ENCODE data around the gene TMEM178B.

TMEM178B gene

GRCh38 chr7:141265668-141266067 lies 191.8 kb downstream of the TMEM178B start:
- no peak for DNase-seq

GRCh38 chr7:141268614-141269013 lies 194.8 kb downstream of the TMEM178B start:
- DNase-seq: no peak

GRCh38 chr7:141271451-141271850 lies 197.6 kb downstream of the TMEM178B start:
- no peak for DNase-seq

- DNase-seq: no peak
Observed at GRCh38 chr7:141272417-141272816, 198.6 kb downstream of the TMEM178B start.

GRCh38 chr7:141275350-141275749 lies 201.5 kb downstream of the TMEM178B start:
- no peak for DNase-seq

GRCh38 chr7:141276031-141276430 lies 202.2 kb downstream of the TMEM178B start:
- no peak for DNase-seq

GRCh38 chr7:141280100-141280499 lies 206.2 kb downstream of the TMEM178B start:
- no peak for DNase-seq

GRCh38 chr7:141281311-141281710 lies 207.4 kb downstream of the TMEM178B start:
- DNase-seq: no peak

- DNase-seq: no peak
Observed at GRCh38 chr7:141286522-141286921, 212.7 kb downstream of the TMEM178B start.

GRCh38 chr7:141287936-141288335 lies 214.1 kb downstream of the TMEM178B start:
- no peak for DNase-seq

GRCh38 chr7:141288626-141289025 lies 214.8 kb downstream of the TMEM178B start:
- DNase-seq: no peak

GRCh38 chr7:141290365-141290764 lies 216.5 kb downstream of the TMEM178B start:
- no peak for DNase-seq

GRCh38 chr7:141290973-141291372 lies 217.1 kb downstream of the TMEM178B start:
- no peak for DNase-seq

GRCh38 chr7:141291541-141291940 lies 217.7 kb downstream of the TMEM178B start:
- DNase-seq: no peak

- no peak for DNase-seq
Observed at GRCh38 chr7:141294143-141294829, 220.4 kb downstream of the TMEM178B start.

GRCh38 chr7:141295367-141295895 lies 221.6 kb downstream of the TMEM178B start:
- DNase-seq: no peak

- DNase-seq: no peak
Observed at GRCh38 chr7:141300816-141301215, 227.0 kb downstream of the TMEM178B start.

- no peak for DNase-seq
Observed at GRCh38 chr7:141301544-141301943, 227.7 kb downstream of the TMEM178B start.

- no peak for DNase-seq
Observed at GRCh38 chr7:141302617-141303016, 228.8 kb downstream of the TMEM178B start.

GRCh38 chr7:141304291-141304690 lies 230.4 kb downstream of the TMEM178B start:
- DNase-seq: no peak

GRCh38 chr7:141306081-141306480 lies 232.2 kb downstream of the TMEM178B start:
- no peak for DNase-seq

- DNase-seq: no peak
Observed at GRCh38 chr7:141312395-141312794, 238.5 kb downstream of the TMEM178B start.

GRCh38 chr7:141312828-141313521 lies 239.1 kb downstream of the TMEM178B start:
- DNase-seq: no peak

GRCh38 chr7:141313896-141314295 lies 240.0 kb downstream of the TMEM178B start:
- no peak for DNase-seq

All from fibroblast of upper back skin (primary cell).